ENCODE data around the gene RNF224.

The RNF224 gene

GRCh38 chr9:137215196-137215986 is 11.9 kb upstream of the RNF224 start:
- DNase-seq: no peak

GRCh38 chr9:137216188-137216965 is 10.9 kb upstream of the RNF224 start:
- DNase-seq: no peak

- DNase-seq: no peak
Measured at GRCh38 chr9:137217276-137218211, 9.8 kb upstream of the RNF224 start.

- no peak for DNase-seq
Measured at GRCh38 chr9:137218212-137218753, 9.0 kb upstream of the RNF224 start.

GRCh38 chr9:137218754-137219271 is 8.5 kb upstream of the RNF224 start:
- no peak for DNase-seq

- DNase-seq: no peak
Measured at GRCh38 chr9:137219757-137220316, 7.5 kb upstream of the RNF224 start.

- DNase-seq: no peak
Measured at GRCh38 chr9:137220317-137221094, 6.8 kb upstream of the RNF224 start.

GRCh38 chr9:137221095-137221505 is 6.2 kb upstream of the RNF224 start:
- no peak for DNase-seq

- DNase-seq: no peak
Measured at GRCh38 chr9:137221506-137222111, 5.7 kb upstream of the RNF224 start.

- DNase-seq: no peak
Measured at GRCh38 chr9:137222190-137223077, 4.9 kb upstream of the RNF224 start, which contains the start of gene RNF208. Gene RNF208 (minus strand): TSS chr9:137222240. CDS start chr9:137221212, 1,028 bp downstream.

- peak; percentile 99 for DNase-seq
Measured at GRCh38 chr9:137223078-137223970, 4.0 kb upstream of the RNF224 start.

GRCh38 chr9:137224830-137225694 is 2.2 kb upstream of the RNF224 start, which contains the start of gene CYSRT1:
Gene CYSRT1 (plus strand): TSS chr9:137225174. CDS start chr9:137225622, 448 bp downstream.
- DNase-seq: no peak

GRCh38 chr9:137225699-137226331 is 1.5 kb upstream of the RNF224 start:
- no peak for DNase-seq

- DNase-seq: no peak
Measured at GRCh38 chr9:137226338-137227053, 806 bp upstream of the RNF224 start.

- DNase-seq: no peak
Measured at GRCh38 chr9:137227853-137228505, 677 bp downstream of the RNF224 start.
